ENCODE data around the gene PCDHB1.
"Not testable (repeated sequence)": the region's sequence is repeated elsewhere in the genome, so short reads cannot be mapped to it uniquely, and the experiment has no call there.

PCDHB1 gene

GRCh38 chr5:141100243-141100805 is 49.1 kb downstream of the PCDHB1 start, which contains the start of gene PCDHB3:
TSS of gene PCDHB3 (plus strand) at chr5:141100473. CDS start at chr5:141100650, 177 bp downstream.
- H3K27ac ChIP-seq: no peak within 1 kb of the TSS
- H3K4me3 ChIP-seq: peak within 1 kb of the TSS in 1 of 2 donors; percentile 18

DNA sequence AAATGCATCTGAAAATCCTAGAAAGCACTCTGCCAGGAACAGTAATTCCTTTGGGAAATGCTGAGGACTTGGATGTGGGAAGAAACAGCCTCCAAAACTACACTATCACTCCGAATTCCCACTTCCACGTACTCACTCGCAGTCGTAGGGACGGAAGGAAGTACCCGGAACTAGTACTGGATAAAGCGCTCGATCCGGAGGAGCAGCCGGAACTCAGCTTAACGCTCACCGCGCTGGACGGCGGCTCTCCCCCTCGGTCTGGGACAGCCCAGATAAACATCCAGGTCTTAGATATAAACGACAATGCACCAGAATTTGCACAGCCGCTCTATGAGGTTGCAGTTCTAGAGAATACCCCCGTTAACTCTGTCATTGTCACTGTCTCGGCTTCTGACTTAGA is 49.9 kb downstream of the PCDHB1 start:
- Histone ChIP-seq H3K9me3 (peaks cover 6 to 66% (median 46%) of the 10 kb centered on the region in 3 donors), H3K27ac (no peak overlapping the region), H3K36me3 (no peaks in the 10 kb centered on the region), H3K4me3 (peak overlapping the region in 1 of 2 donors; percentile 18), H3K27me3 (no peaks in the 10 kb centered on the region), H3K4me1 (no peaks in the 10 kb centered on the region)
- DNase-seq: no peak
- TF ChIP-seq CTCF (IDR thresholded peaks at IDR 0.05): no peak
- intact Hi-C loops (cut with DNase I; ENCODE audit: low total_unique reads): no loop called here

More at GRCh38 chr5:141100243-141100805, 49.1 kb downstream of the PCDHB1 start, which contains the start of gene PCDHB3:
- no peak for DNase-seq
- TF ChIP-seq CTCF (IDR thresholded peaks at IDR 0.05): peak in 1 of 2 experiments; percentile 8
- Histone ChIP-seq H3K4me1 (no peaks in the 10 kb centered on the region), H3K36me3 (no peaks in the 10 kb centered on the region), H3K9me3 (peaks cover 6 to 68% (median 53%) of the 10 kb centered on the region in 3 donors), H3K27me3 (no peaks in the 10 kb centered on the region)
- intact Hi-C loops (cut with DNase I; ENCODE audit: low total_unique reads): no loop called here

- H3K27me3 ChIP-seq; intact Hi-C loops (cut with DNase I; ENCODE audit: low total_unique reads); H3K4me1 ChIP-seq; DNase-seq; H3K36me3 ChIP-seq; H3K4me3 ChIP-seq; H3K27ac ChIP-seq: not testable (repeated sequence)
- peaks cover 6 to 63% (median 43%) of the 10 kb centered on the region in 3 donors for H3K9me3 ChIP-seq
These were observed 50.9 kb downstream of the PCDHB1 start for GRCh38 chr5:141102070-141102469.

- H3K4me3 ChIP-seq; H3K27me3 ChIP-seq; H3K27ac ChIP-seq; H3K36me3 ChIP-seq; DNase-seq; intact Hi-C loops (cut with DNase I; ENCODE audit: low total_unique reads); H3K4me1 ChIP-seq: not testable (repeated sequence)
- H3K9me3 ChIP-seq: peaks cover 6 to 63% (median 43%) of the 10 kb centered on the region in 3 donors
These were observed 51.3 kb downstream of the PCDHB1 start for GRCh38 chr5:141102471-141102870.

- no peak overlapping the region for H3K27ac ChIP-seq
- intact Hi-C loops (cut with DNase I; ENCODE audit: low total_unique reads): no loop called here
- TF ChIP-seq CTCF (IDR thresholded peaks at IDR 0.05): no peak
- H3K27me3 ChIP-seq: no peaks in the 10 kb centered on the region
- H3K9me3 ChIP-seq: peaks cover 2 to 47% (median 42%) of the 10 kb centered on the region in 3 donors
- no peaks in the 10 kb centered on the region for H3K36me3 ChIP-seq
- no peaks in the 10 kb centered on the region for H3K4me1 ChIP-seq
- no peak for DNase-seq
- no peak overlapping the region for H3K4me3 ChIP-seq
These were observed 54.2 kb downstream of the PCDHB1 start for GRCh38 chr5:141105350-141105749.

Data from tibial artery (tissue), 4 donors.